Activated CD8-positive, alpha-beta T cell treated with anti-CD3 and anti-CD28 coated beads, Interleukin-2, amount 10 ng/mL, durations not matched to agents 7 days and 5 days (primary cell): ENCODE data around the gene OR6S1. TPM values are rescaled to one million over a fixed set of nuclear protein-coding genes. Genes with fewer than 3 reads are reported as not detected.
"Not testable (repeated sequence)": the region's sequence is repeated elsewhere in the genome, so short reads cannot be mapped to it uniquely, and the experiment has no call there.

ENCODE experiments used
- ATAC-seq: fragments of 150-1000 bp; cut with Tn5 transposase; one replicate; pipeline ENCODE4 v1.10.0; 2021; ENCODE audit warnings: moderate library complexity
- CTCF ChIA-PET: fragments of 350-600 bp; sonication (Branson Sonifier 250); formaldehyde crosslinking; loops from one replicate; lab custom pipeline; 2021; ENCODE audit warnings: antibody characterized with exemption; lab: Charles Lee
- POLR2A ChIA-PET: fragments of 350-600 bp; sonication (Branson Sonifier 250); formaldehyde crosslinking; loops from one replicate; lab custom pipeline; 2021; ENCODE audit warnings: antibody characterized with exemption; lab: Charles Lee
- DNase-seq: peaks from one replicate; pipeline ENCODE4 v3.0.0-alpha.2; 2020
- H3K27ac Mint-ChIP-seq: one replicate; pipeline ENCODE4 v1.8.0; 2021; ENCODE audit warnings: mild to moderate bottlenecking, mixed read lengths
- H3K27me3 Mint-ChIP-seq: one replicate; pipeline ENCODE4 v1.8.0; 2021; ENCODE audit warnings: low read depth, mixed read lengths
- H3K36me3 Mint-ChIP-seq: one replicate; pipeline ENCODE4 v1.8.0; 2021; ENCODE audit warnings: low read depth, mixed read lengths
- H3K4me1 Mint-ChIP-seq: one replicate; pipeline ENCODE4 v1.8.0; 2021; ENCODE audit warnings: low read depth, mixed read lengths
- H3K4me3 Mint-ChIP-seq: one replicate; pipeline ENCODE4 v1.8.0; 2021; ENCODE audit warnings: mild to moderate bottlenecking, mixed read lengths
- H3K9me3 Mint-ChIP-seq: one replicate; pipeline ENCODE4 v1.8.0; 2022; ENCODE audit warnings: mixed read lengths; ENCODE audit not compliant: insufficient read depth
- total RNA-seq, 2 experiments: library from RNA; stranded (reverse); gene quantifications; one replicate each; pipeline ENCODE4 v1.2.3, GENCODE V29; 2021

OR6S1 gene
- total RNA-seq, 2 experiments from 2014 or later, result not detected

DNA sequence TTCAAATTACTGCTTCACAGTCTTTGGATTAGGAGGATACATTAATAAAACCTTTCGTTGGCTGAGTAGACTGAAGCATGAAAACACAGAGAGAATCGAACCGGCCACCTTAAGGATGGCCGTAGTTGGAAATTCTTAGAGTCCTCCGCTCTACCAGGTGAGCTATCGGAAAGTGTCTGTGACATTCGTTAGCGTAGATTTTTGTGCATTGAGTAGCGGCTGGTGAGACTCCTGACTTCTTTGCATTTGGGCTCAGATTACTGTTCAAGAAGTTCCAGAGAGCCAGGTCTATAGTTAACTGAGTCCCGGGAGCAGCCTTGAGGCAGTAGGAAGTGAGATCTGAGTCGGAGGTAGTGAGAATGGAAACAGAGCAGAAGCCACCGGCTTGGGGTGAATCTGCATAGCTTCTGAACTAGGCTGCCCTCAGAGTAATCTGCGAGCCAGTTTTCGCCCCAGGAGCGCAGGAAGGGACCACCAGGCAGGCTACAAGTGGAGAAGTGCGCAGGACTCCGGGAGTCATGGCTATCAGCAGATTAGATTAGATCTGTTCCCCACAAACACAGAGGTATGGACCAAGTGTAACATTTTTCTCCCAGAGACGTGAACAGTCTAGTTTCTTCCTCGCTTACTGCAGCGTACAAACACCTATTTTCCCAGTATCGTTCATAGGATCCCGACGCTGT lies 11.0 kb downstream of the OR6S1 start:
- ATAC-seq, result peak; percentile 5
- ChIA-PET CTCF (interaction anchor here (1.0 to 3.1 kb wide), 8 partner anchors 9 to 303 kb away, joined by 3 to 23 read pairs (median 10); partner anchors contain the start of gene RNASE4), POLR2A (interaction anchor here (0.7 kb wide), 2 partner anchors 31 to 38 kb away, joined by 3 read pairs; no protein-coding TSS in a partner anchor)
- H3K4me1 Mint-ChIP-seq, result peaks cover 52% of the 10 kb centered on the region
- peak; percentile 38 for DNase-seq
- peak overlapping the region; percentile 50 for H3K27ac Mint-ChIP-seq
- no peaks in the 10 kb centered on the region for H3K9me3 Mint-ChIP-seq
- peaks cover 74% of the 10 kb centered on the region for H3K27me3 Mint-ChIP-seq
- H3K4me3 Mint-ChIP-seq, result peak overlapping the region; percentile 67
- peaks cover 3% of the 10 kb centered on the region for H3K36me3 Mint-ChIP-seq

DNA sequence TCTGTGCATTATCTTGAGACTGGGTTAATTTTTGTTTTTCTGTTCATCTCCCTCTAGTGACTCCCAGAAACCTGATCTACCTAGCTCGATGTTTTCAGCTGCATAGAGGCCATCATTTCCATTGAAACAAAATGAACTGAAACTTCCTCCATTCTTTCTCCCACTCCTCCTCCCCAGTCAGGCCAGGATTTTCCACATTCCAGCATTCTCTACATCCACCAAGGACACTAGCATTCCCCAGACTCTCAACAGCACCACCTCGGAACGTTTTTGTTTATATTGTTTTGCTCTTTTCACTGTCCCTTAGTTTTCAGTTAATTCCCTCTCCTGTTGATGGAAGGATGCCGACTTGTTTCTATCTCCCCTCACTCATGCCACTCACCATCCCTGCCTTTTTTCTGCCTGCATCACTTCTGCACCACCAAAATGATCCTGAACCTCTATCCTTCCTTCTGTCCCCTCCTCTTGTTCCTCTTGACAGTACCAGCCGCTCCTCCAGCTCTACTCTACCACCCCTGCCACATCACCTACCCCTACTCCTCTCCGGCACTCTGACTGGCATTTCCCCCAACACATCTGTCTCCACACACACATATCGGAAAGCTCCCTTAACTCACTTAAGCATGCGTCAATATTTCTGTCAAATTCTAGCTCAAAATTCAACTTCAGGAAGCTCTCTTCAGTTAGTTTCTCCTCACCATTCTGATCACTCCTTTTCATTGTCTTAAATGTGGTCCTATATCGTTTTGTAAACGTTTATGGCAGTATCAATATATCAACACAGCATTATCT lies 13.2 kb downstream of the OR6S1 start:
- H3K27me3 Mint-ChIP-seq, result peaks cover 73% of the 10 kb centered on the region
- H3K36me3 Mint-ChIP-seq, result peaks cover 6% of the 10 kb centered on the region
- H3K9me3 Mint-ChIP-seq, result no peaks in the 10 kb centered on the region
- no peak for ATAC-seq
- no peak for DNase-seq
- POLR2A ChIA-PET, result no interaction called here
- CTCF ChIA-PET, result interaction anchor here (0.7 to 1.9 kb wide), 6 partner anchors 14 to 63 kb away, joined by 3 to 7 read pairs (median 4); no protein-coding TSS in a partner anchor
- H3K4me1 Mint-ChIP-seq, result peaks cover 65% of the 10 kb centered on the region
- no peak overlapping the region for H3K4me3 Mint-ChIP-seq
- H3K27ac Mint-ChIP-seq, result no peak overlapping the region

DNA sequence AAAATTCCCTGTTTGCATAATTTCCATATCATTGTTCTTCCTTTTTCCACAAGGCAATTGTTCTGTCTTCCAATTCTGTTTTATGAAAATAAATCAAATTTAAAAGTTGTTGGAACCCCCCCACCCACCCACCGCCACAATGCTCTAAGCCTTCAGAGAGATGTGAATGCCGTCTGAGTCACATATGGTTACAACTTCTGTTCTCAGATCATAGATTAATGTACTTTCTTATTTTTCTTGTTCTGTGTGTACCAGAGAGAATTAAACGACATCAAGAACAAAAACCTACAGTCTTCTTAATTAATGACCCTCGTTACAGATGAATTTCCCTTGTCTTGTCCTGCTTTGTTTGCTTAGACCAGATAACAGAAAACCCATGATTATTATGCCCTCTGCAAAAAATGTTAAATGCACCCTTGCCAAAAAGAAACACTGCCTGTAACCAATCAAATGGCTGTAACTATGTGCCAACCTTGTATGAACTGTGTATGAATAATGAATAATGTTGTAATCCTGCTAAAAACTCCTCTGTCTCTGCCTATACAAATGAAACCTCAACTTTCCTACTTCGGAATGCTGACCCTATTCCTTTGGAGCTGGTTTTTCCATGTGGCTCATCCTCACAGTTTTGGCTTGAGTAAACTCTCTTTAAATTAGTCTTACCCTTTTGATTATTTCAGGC lies 14.0 kb downstream of the OR6S1 start:
- DNase-seq (no peak), ATAC-seq (no peak)
- Mint-ChIP-seq H3K9me3 (no peaks in the 10 kb centered on the region), H3K36me3 (peaks cover 4% of the 10 kb centered on the region), H3K4me1 (peaks cover 65% of the 10 kb centered on the region), H3K27me3 (peaks cover 69% of the 10 kb centered on the region), H3K27ac (no peak overlapping the region), H3K4me3 (no peak overlapping the region)
- POLR2A ChIA-PET, result no interaction called here
- CTCF ChIA-PET, result interaction anchor here (1.4 to 1.7 kb wide), 3 partner anchors 30 to 63 kb away, joined by 4 to 6 read pairs (median 5); no protein-coding TSS in a partner anchor

DNA sequence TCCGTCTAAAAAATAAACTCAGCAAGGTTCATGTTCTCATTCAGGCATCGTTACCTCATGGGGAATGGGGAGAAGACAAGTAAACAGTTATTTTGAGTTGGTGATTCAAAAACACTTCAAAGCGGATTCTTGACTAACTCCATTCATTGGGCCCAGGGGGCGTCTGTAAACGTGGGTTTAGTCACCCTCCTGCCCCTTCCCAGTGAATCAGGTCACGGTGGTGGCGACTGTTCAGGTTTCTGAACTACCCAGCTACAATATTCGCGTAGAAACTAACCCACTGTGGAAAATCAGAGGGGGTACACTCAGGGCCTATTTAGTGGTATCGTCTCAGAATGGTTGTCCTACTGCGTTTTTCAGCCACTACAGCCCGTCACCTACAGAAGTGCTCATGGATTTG lies 15.2 kb downstream of the OR6S1 start:
- H3K27ac Mint-ChIP-seq, result no peak overlapping the region
- POLR2A ChIA-PET, result no interaction called here
- H3K4me1 Mint-ChIP-seq, result peaks cover 61% of the 10 kb centered on the region
- peaks cover 73% of the 10 kb centered on the region for H3K27me3 Mint-ChIP-seq
- H3K36me3 Mint-ChIP-seq, result peaks cover 4% of the 10 kb centered on the region
- CTCF ChIA-PET, result interaction anchor here (1.6 to 1.8 kb wide), 2 partner anchors 13 to 16 kb away, joined by 3 to 6 read pairs; no protein-coding TSS in a partner anchor
- no peaks in the 10 kb centered on the region for H3K9me3 Mint-ChIP-seq
- DNase-seq, result no peak
- no peak for ATAC-seq
- peak overlapping the region; percentile 66 for H3K4me3 Mint-ChIP-seq

DNA sequence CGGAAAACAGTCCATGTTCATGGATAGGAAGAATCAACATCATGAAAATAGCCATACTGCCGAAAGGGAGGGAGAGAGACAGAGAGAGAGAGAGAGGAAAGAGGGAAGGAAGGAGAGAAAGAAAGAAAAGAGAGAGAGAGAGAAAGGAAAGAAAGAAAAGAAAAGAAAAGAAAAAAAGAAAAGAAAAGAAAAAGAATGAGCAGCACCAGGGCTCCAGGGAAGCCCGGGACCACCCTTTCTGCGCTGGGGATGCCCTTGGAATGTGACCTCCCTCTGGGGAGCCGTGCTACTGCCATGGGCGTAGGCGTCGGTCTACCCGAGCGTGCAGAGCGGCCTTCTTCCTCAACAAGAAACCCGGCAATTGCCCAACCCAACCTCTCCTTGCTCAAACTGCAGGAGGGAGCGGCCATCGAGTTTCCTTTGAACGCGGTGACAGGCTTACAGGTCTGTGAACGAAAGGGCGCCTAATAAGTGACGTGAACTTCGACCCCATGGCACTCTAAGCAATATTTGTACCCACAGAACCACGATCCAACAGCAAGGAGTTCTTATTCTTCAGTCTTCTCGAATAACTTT lies 16.9 kb downstream of the OR6S1 start:
- H3K27me3 Mint-ChIP-seq, result peaks cover 60% of the 10 kb centered on the region
- no peaks in the 10 kb centered on the region for H3K9me3 Mint-ChIP-seq
- peak overlapping the region; percentile 61 for H3K27ac Mint-ChIP-seq
- peaks cover 4% of the 10 kb centered on the region for H3K36me3 Mint-ChIP-seq
- peaks cover 51% of the 10 kb centered on the region for H3K4me1 Mint-ChIP-seq
- CTCF ChIA-PET, result interaction anchor here (1.1 to 2.7 kb wide), 3 partner anchors 11 to 346 kb away, joined by 3 to 19 read pairs (median 4); no protein-coding TSS in a partner anchor
- POLR2A ChIA-PET, result no interaction called here
- H3K4me3 Mint-ChIP-seq, result peak overlapping the region; percentile 66
- ATAC-seq (peak; percentile 66), DNase-seq (peak; percentile 68)

DNA sequence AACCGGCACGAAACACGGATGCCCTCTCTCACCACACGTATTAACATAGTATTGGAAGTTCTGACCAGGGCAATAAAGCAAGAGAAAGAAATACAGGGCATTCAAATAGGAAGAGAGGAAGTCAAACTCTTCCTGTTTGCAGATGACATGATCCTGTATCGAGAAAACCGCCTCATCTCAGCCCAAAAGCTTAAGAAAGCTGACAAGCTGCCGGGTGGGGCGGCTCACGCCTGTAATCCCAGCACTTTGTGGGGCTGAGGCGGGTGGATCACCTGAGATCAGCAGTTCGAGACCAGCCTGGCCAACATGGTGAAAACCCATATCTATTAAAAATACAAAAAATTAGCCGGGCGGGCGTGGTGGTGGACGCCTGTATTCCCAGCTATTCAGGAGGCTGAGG lies 17.7 kb downstream of the OR6S1 start:
- Mint-ChIP-seq H3K27me3 (peaks cover 59% of the 10 kb centered on the region), H3K4me3 (peak overlapping the region; percentile 66), H3K36me3 (peaks cover 4% of the 10 kb centered on the region), H3K27ac (no peak overlapping the region), H3K9me3 (no peaks in the 10 kb centered on the region), H3K4me1 (peaks cover 53% of the 10 kb centered on the region)
- ChIA-PET CTCF (interaction anchor here (1.1 to 2.7 kb wide), 4 partner anchors 10 to 347 kb away, joined by 3 to 19 read pairs (median 7); no protein-coding TSS in a partner anchor), POLR2A (no interaction called here)
- ATAC-seq (no peak), DNase-seq (no peak)

GRCh38 chr14:20622816-20623291 lies 18.6 kb downstream of the OR6S1 start:
- no peak for DNase-seq
- H3K4me1 Mint-ChIP-seq, result peaks cover 53% of the 10 kb centered on the region
- peak overlapping the region; percentile 44 for H3K4me3 Mint-ChIP-seq
- H3K9me3 Mint-ChIP-seq, result no peaks in the 10 kb centered on the region
- ATAC-seq, result no peak
- POLR2A ChIA-PET, result interaction anchor here (0.8 to 1.3 kb wide), 2 partner anchors 9 to 58 kb away, joined by 3 to 4 read pairs; no protein-coding TSS in a partner anchor
- peaks cover 4% of the 10 kb centered on the region for H3K36me3 Mint-ChIP-seq
- no peak overlapping the region for H3K27ac Mint-ChIP-seq
- H3K27me3 Mint-ChIP-seq, result peaks cover 54% of the 10 kb centered on the region
- CTCF ChIA-PET, result interaction anchor here (0.8 to 2.7 kb wide), 10 partner anchors 9 to 295 kb away, joined by 3 to 19 read pairs (median 5); no protein-coding TSS in a partner anchor

DNA sequence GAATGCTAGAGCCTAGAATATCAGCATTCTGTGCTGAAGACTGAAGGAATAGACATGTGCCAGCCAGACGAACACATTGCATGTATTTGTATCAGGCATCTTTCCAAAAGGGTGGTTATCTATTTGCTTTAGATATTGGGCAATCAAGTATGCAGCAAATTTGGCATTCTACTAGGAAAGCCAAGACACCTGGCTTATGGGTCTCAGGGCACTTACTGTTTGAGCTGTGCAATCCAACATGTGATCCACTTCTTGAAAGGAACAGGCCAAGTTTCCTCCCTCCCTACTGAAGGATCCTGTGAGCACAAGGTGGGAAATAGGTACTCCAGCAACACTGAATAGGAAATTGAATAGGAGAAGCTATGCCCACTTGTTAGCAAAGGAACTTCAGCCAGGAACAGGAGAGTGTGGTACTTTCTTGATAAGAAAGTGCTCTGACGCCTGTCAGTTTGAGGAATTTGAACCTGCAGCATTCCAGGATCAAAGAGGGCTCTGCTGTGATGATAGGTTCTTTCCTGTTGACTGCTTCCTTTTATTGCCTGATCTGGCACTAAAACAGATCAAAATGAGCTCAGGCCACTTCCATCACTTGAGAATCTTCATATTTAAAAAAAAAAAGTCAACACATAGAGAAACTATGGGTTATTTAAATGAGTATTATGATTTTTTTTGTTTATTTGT lies 20.6 kb downstream of the OR6S1 start:
- peaks cover 45% of the 10 kb centered on the region for H3K27me3 Mint-ChIP-seq

DNA sequence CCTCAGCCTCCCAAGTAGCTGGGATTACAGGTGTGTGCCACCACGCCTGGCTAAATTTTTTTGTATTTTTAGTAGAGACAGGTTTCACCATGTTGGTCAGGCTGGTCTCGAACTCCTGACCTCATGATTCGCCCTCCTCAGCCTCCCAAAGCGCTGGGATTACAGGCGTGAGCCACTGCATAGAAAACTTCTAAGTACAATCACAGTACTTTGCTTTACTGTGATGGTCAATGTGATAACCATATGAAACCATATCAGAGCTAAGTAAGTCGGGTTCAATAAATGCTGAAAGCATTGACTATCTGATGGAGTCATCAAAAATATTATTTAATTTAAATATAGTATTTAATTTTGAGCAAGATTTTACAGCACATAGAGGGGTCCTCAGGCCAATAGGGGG lies 21.8 kb downstream of the OR6S1 start:
- DNase-seq, H3K36me3 Mint-ChIP-seq, ATAC-seq, H3K27ac Mint-ChIP-seq, H3K9me3 Mint-ChIP-seq, POLR2A ChIA-PET, H3K4me3 Mint-ChIP-seq: not testable (repeated sequence)
- CTCF ChIA-PET, result interaction anchor here (1.4 to 1.9 kb wide), 2 partner anchors 10 to 292 kb away, joined by 3 to 4 read pairs; no protein-coding TSS in a partner anchor
- peaks cover 39% of the 10 kb centered on the region for H3K27me3 Mint-ChIP-seq
- H3K4me1 Mint-ChIP-seq, result peaks cover 44% of the 10 kb centered on the region

More for the DNA sequence above, 20.6 kb downstream of the OR6S1 start:
- ChIA-PET CTCF (no interaction called here), POLR2A (no interaction called here)
- no peak for ATAC-seq
- no peaks in the 10 kb centered on the region for H3K9me3 Mint-ChIP-seq
- H3K4me1 Mint-ChIP-seq, result peaks cover 55% of the 10 kb centered on the region
- H3K27ac Mint-ChIP-seq, result no peak overlapping the region
- H3K4me3 Mint-ChIP-seq, result no peak overlapping the region
- H3K36me3 Mint-ChIP-seq, result peaks cover 4% of the 10 kb centered on the region
- DNase-seq, result no peak

- Mint-ChIP-seq H3K4me3 (no peak overlapping the region), H3K27me3 (peaks cover 34% of the 10 kb centered on the region), H3K9me3 (no peaks in the 10 kb centered on the region), H3K4me1 (peaks cover 34% of the 10 kb centered on the region), H3K36me3 (no peaks in the 10 kb centered on the region), H3K27ac (no peak overlapping the region)
- no peak for ATAC-seq
- ChIA-PET CTCF (interaction anchor here (1.9 kb wide), 1 partner anchor 8 kb away, joined by 4 read pairs; no protein-coding TSS in a partner anchor), POLR2A (no interaction called here)
- DNase-seq, result no peak
These were observed 23.2 kb downstream of the OR6S1 start for GRCh38 chr14:20618271-20618749.
